HG02759 (cell line): Measurements from ENCODE around the gene CPM.
"Not testable (repeated sequence)": the region's sequence is repeated elsewhere in the genome, so short reads cannot be mapped to it uniquely, and the experiment has no call there.

Experiments used
- ATAC-seq: cut with Tn5 transposase; IDR thresholded peaks from one replicate; pipeline ENCODE4 v1.9.1; 2021; ENCODE audit warnings: mild to moderate bottlenecking, moderate library complexity; ENCODE audit not compliant: unreplicated experiment

The CPM gene

DNA sequence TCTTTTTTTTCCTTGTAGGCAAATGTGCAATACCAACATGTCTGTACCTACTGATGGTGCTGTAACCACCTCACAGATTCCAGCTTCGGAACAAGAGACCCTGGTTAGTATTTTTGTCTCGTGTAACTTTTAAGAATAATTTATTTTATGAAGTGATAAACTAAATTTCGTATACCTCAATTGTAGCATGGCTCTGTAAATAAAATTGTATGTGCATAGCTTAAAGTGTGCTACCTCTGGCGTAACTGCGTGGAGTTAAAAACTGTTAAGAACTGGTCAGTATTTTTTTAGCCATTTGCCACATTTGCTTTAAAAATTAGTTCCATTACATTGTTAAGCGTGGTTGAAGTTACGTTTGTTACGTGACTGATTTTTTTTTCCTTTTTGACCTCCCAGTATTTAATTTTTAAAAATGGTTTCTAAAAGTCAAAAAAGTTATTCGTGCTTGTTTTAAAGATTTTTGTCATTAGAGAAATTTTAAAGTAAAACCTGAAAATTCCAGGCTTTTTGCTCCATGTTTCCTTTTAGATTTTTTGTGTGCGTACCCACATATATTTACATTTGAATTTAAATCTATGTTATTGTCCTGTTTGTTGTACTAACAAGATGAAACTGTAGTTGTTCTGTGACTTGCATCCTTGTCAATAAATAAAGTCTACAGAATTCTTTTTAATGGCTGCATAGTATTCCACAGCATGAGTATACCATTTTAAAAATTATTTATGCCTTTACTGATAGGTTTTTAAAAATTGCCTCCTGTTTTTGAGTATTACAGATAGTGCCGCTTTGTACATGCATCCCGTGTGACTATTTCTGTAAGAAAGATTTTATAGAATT lies 123.6 kb downstream of the CPM start:
- ATAC-seq = no peak

- ATAC-seq = peak; percentile 59
Measured at GRCh38 chr12:68808388-68809189, 124.4 kb downstream of the CPM start.

- ATAC-seq = peak; percentile 79
Measured at GRCh38 chr12:68807576-68808387, 125.2 kb downstream of the CPM start, which contains the start of gene MDM2. Gene MDM2 (plus strand): TSS chr12:68808177. CDS start chr12:68808478, 301 bp downstream.

DNA sequence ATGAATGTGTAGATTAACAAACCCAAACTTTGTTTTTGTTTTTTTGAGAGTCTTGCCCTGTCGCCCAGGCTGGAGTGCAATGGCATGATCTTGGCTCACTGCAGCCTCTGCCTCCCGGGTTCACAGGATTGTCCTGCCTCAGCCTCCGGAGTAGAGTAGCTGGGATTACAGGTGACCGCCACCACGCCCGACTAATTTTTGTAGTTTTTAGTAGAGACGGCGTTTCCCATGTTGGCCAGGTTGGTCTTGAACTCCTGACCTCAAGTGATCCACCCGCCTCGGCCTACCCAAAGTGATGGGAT lies 125.7 kb downstream of the CPM start:
- ATAC-seq = not testable (repeated sequence)

GRCh38 chr12:68806488-68807237 lies 126.3 kb downstream of the CPM start:
- no peak for ATAC-seq

DNA sequence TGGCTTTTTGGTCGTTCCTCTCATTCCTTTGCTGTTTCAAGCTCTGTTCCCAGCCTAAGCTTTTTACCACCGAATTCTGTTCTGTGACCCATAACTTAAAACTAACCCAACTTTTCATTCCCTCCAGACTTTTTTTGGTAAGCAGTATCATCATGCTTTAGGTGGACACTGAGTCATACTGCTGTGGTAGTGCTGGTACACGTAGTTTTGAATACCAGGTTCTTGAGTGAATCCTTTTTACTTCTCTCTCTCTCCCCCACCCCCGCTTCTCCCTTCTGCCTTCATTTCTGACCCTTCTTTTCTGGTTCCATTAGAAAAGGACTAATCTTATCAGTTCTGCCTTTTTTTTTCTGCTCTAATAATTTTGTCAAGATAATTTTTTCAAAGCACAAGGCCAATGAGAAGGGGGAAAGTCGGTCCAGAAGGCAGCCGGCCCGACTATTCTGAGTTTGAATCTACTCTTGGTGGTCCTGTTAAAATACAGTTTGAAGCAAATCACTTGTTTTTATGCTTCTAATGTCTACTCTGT lies 127.3 kb downstream of the CPM start:
- ATAC-seq = no peak

GRCh38 chr12:68804657-68805591 lies 128.0 kb downstream of the CPM start:
- ATAC-seq = no peak

- ATAC-seq = no peak
Measured at GRCh38 chr12:68803948-68804656, 128.9 kb downstream of the CPM start.

DNA sequence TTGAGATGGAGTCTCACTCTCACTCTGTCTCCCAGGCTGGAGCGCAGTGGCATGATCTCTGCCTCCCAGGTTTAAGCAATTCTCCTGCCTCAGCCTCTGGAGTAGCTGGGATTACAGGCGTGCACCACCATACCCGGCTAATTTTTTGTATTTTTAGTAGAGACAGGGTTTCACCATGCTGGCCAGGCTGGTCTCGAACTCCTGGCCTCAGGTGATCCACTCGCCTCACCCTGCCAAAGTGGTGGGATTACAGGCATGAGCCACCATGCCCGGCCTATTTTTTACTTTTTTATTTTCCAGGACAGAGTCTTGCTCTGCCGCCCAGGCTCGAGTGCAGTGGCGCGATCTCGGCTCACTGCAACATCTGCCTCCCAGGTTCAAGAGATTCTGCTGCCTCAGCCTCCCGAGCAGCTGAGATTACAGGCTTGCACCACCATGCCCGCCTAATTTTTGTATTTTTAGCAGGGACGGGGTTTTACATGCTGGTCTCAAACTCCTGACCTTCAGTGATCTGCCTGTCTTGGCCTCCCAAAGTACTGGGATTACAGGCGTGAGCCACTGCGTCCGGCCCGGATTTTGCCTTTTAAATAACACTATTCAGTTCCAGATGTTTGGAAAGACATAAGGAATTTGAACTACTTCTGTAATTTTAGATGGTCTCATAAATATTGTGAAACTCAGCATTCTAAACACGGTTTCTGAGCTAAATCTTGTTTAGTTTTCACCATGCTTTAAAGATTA lies 129.9 kb downstream of the CPM start:
- not testable (repeated sequence) for ATAC-seq

DNA sequence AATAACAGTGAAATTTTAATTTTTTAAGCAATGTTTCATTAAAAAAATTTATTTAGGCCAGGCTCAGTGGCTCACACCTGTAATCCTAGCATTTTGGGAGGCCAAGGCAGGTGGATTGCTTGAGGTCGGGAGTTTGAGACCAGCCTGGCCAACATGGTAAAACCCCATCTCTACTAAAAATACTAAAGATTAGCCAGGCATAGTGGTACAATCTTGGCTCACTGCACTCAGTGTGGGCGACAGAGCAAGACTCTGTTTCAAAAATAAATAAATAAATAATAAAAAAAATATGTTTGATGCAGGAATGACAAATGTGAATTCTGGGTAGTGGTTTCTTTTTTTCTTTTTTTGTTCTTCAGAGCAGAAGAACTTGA lies 130.6 kb downstream of the CPM start:
- ATAC-seq = not testable (repeated sequence)
